HG02870 (cell line): ENCODE data around the gene LRFN5.
"Not testable (repeated sequence)": the region's sequence is repeated elsewhere in the genome, so short reads cannot be mapped to it uniquely, and the experiment has no call there.

Experiments used
- ATAC-seq: cut with Tn5 transposase; IDR thresholded peaks from one replicate; pipeline ENCODE4 v1.9.1; 2021; ENCODE audit warnings: mild to moderate bottlenecking, moderate library complexity; ENCODE audit not compliant: unreplicated experiment

Gene LRFN5

GRCh38 chr14:41636492-41637392 lies 30.1 kb downstream of the LRFN5 start:
- ATAC-seq = no peak

- ATAC-seq = no peak
Observed at GRCh38 chr14:41641690-41642089, 35.0 kb downstream of the LRFN5 start.

GRCh38 chr14:41642367-41642766 lies 35.7 kb downstream of the LRFN5 start:
- no peak for ATAC-seq

- no peak for ATAC-seq
Observed at GRCh38 chr14:41642789-41643188, 36.1 kb downstream of the LRFN5 start.

- ATAC-seq = no peak
Observed at GRCh38 chr14:41644606-41645005, 37.9 kb downstream of the LRFN5 start.

- ATAC-seq = no peak
Observed at GRCh38 chr14:41650802-41651201, 44.1 kb downstream of the LRFN5 start.

GRCh38 chr14:41654196-41654595 lies 47.5 kb downstream of the LRFN5 start:
- ATAC-seq = no peak

GRCh38 chr14:41662780-41663472 lies 56.2 kb downstream of the LRFN5 start:
- ATAC-seq = no peak

- ATAC-seq = no peak
Observed at GRCh38 chr14:41663473-41663850, 56.8 kb downstream of the LRFN5 start.

- no peak for ATAC-seq
Observed at GRCh38 chr14:41666301-41666700, 59.6 kb downstream of the LRFN5 start.

GRCh38 chr14:41668356-41668755 lies 61.7 kb downstream of the LRFN5 start:
- no peak for ATAC-seq

GRCh38 chr14:41673601-41674000 lies 66.9 kb downstream of the LRFN5 start:
- ATAC-seq = not testable (repeated sequence)

- ATAC-seq = not testable (repeated sequence)
Observed at GRCh38 chr14:41674511-41674971, 67.9 kb downstream of the LRFN5 start.

- no peak for ATAC-seq
Observed at GRCh38 chr14:41699486-41699885, 92.8 kb downstream of the LRFN5 start.

GRCh38 chr14:41718477-41719166 lies 111.9 kb downstream of the LRFN5 start:
- ATAC-seq = no peak

GRCh38 chr14:41739203-41739602 lies 132.5 kb downstream of the LRFN5 start:
- ATAC-seq = no peak

GRCh38 chr14:41743140-41743539 lies 136.5 kb downstream of the LRFN5 start:
- no peak for ATAC-seq

GRCh38 chr14:41749429-41749828 lies 142.8 kb downstream of the LRFN5 start:
- ATAC-seq = peak; percentile 88

- ATAC-seq = not testable (repeated sequence)
Observed at GRCh38 chr14:41750575-41750974, 143.9 kb downstream of the LRFN5 start.

- no peak for ATAC-seq
Observed at GRCh38 chr14:41758011-41758665, 151.5 kb downstream of the LRFN5 start.

GRCh38 chr14:41761204-41761603 lies 154.5 kb downstream of the LRFN5 start:
- no peak for ATAC-seq
